HK-2 (cell line): ENCODE data around the gene ARHGEF1.

ENCODE experiments used
- DNase-seq: peaks from one replicate; pipeline ENCODE4 v3.0.0-alpha.2; 2018; ENCODE audit not compliant: unreplicated experiment

ARHGEF1 gene

GRCh38 chr19:41883821-41884733 is 1.1 kb downstream of the ARHGEF1 start:
- peak; percentile 95 for DNase-seq

- DNase-seq = no peak
These were observed 4.1 kb downstream of the ARHGEF1 start for GRCh38 chr19:41886761-41887710.

GRCh38 chr19:41887711-41888382 is 4.9 kb downstream of the ARHGEF1 start:
- DNase-seq = peak; percentile 92

GRCh38 chr19:41888926-41889325 is 5.9 kb downstream of the ARHGEF1 start:
- DNase-seq = no peak

GRCh38 chr19:41889896-41890295 is 6.9 kb downstream of the ARHGEF1 start:
- DNase-seq = no peak

GRCh38 chr19:41890936-41891335 is 8.0 kb downstream of the ARHGEF1 start:
- no peak for DNase-seq

- DNase-seq = no peak
These were observed 9.4 kb downstream of the ARHGEF1 start for GRCh38 chr19:41892173-41892902.

GRCh38 chr19:41893899-41894298 is 10.9 kb downstream of the ARHGEF1 start:
- peak; percentile 35 for DNase-seq

- DNase-seq = no peak
These were observed 11.4 kb downstream of the ARHGEF1 start for GRCh38 chr19:41894350-41894749.

- no peak for DNase-seq
These were observed 13.0 kb downstream of the ARHGEF1 start for GRCh38 chr19:41895745-41896580.

GRCh38 chr19:41896581-41896942 is 13.6 kb downstream of the ARHGEF1 start:
- DNase-seq = no peak

- no peak for DNase-seq
These were observed 14.2 kb downstream of the ARHGEF1 start for GRCh38 chr19:41897181-41897580.

GRCh38 chr19:41897820-41898219 is 14.8 kb downstream of the ARHGEF1 start:
- DNase-seq = no peak

- DNase-seq = no peak
These were observed 15.3 kb downstream of the ARHGEF1 start for GRCh38 chr19:41898235-41898634.

GRCh38 chr19:41901707-41902360 is 18.9 kb downstream of the ARHGEF1 start:
- no peak for DNase-seq

- DNase-seq = no peak
These were observed 19.6 kb downstream of the ARHGEF1 start for GRCh38 chr19:41902594-41902993.

GRCh38 chr19:41903193-41903953 is 20.4 kb downstream of the ARHGEF1 start:
- no peak for DNase-seq

GRCh38 chr19:41904118-41904870 is 21.3 kb downstream of the ARHGEF1 start:
- DNase-seq = no peak
